OCI-LY3 (cell line): ENCODE data around the gene KIF11.

Experiments
- EZH2phosphoT487 ChIP-seq: fragments of 200-600 bp; shearing (Covaris generic); IDR thresholded peaks from 2 replicates; pipeline ENCODE4 v1.6.1; 2018; ENCODE audit warnings: antibody characterized with exemption, mixed run types, low read depth
- TF ChIP-seq, protein P1 (sequence below): fragments of 200-600, 300-600 bp; sonication (generic); IDR thresholded peaks from 2 replicates; pipeline ENCODE4 v1.5.1; 2014; ENCODE audit warnings: antibody characterized with exemption, low read length, low read depth

DNA sequence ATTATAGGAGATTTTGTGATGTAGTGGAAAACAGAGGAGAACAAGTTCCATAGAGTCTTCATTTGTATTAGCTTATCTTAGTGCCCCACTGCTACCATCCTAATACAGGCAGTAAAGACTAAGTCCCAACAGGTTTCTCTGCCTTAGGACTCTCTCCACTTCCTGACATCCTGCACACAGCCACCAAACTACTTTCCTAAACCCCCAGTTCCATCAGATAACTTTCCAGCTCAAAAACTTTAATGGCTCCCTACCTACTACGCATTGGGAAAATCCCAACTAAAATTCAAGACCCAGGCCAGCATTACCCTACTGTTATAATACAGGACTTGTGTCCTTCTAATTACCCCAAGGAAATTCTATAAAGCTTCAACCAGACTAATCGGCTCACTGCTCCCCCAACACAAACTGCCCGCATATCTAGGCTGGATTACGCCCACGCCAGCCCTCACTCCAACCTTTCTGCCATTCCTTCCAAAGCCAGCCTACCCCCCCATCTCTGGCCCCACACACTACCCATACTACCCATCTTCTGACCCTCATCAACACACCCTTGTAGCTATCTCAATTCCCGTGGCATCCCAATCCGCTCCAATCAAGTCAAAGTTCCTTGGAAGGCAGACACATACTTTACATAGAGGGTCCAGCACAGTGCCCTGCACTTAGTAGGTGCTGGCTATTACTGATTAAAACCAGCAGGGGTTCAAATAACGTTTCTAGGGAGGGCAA lies 20.4 kb upstream of the KIF11 start:
- TF ChIP-seq, protein P1, sequence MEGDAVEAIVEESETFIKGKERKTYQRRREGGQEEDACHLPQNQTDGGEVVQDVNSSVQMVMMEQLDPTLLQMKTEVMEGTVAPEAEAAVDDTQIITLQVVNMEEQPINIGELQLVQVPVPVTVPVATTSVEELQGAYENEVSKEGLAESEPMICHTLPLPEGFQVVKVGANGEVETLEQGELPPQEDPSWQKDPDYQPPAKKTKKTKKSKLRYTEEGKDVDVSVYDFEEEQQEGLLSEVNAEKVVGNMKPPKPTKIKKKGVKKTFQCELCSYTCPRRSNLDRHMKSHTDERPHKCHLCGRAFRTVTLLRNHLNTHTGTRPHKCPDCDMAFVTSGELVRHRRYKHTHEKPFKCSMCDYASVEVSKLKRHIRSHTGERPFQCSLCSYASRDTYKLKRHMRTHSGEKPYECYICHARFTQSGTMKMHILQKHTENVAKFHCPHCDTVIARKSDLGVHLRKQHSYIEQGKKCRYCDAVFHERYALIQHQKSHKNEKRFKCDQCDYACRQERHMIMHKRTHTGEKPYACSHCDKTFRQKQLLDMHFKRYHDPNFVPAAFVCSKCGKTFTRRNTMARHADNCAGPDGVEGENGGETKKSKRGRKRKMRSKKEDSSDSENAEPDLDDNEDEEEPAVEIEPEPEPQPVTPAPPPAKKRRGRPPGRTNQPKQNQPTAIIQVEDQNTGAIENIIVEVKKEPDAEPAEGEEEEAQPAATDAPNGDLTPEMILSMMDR: no peak
- TF ChIP-seq EZH2phosphoT487: no peak
